ENCODE measurements around the gene RELN.

Gene RELN

DNA sequence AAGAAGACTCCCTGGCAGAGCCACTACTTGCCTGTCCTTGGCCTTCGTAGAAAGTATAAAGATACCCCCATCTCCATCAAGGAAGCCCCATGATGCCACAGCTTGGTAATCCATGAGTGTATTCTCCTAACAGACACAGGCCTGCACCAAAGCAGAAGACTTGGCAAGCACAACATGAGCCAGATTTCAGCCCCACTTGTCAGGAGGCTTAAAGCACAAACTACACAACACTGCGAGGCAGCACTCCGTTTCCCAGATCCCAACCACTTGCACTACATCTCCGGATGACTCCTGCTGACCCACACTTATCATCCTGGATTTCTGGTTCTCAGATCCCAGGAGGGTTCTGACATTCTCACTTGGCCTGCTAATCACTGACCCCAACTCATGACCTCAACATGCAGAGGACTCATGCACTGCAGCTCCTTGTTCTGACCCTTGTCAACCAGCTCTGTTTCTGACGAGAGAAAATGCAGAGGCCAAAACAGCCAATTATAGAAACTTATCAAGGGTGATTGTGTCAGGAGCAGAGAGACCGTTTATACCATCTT is 100.8 kb downstream of the RELN start:
- TF ChIP-seq POLR2AphosphoS5 (IDR thresholded peaks at IDR 0.05; ENCODE audit: low read depth, low read length) = no peak
- no peak for TF ChIP-seq TAF1 (IDR thresholded peaks at IDR 0.05; ENCODE audit: borderline replicate concordance, insufficient read depth, low read length)
- TF ChIP-seq FOXP2 (optimal IDR thresholded peaks at IDR 0.05; ENCODE audit: borderline replicate concordance, extremely low read depth, extremely low read length, insufficient read depth) = no peak
- TF ChIP-seq, protein P1, sequence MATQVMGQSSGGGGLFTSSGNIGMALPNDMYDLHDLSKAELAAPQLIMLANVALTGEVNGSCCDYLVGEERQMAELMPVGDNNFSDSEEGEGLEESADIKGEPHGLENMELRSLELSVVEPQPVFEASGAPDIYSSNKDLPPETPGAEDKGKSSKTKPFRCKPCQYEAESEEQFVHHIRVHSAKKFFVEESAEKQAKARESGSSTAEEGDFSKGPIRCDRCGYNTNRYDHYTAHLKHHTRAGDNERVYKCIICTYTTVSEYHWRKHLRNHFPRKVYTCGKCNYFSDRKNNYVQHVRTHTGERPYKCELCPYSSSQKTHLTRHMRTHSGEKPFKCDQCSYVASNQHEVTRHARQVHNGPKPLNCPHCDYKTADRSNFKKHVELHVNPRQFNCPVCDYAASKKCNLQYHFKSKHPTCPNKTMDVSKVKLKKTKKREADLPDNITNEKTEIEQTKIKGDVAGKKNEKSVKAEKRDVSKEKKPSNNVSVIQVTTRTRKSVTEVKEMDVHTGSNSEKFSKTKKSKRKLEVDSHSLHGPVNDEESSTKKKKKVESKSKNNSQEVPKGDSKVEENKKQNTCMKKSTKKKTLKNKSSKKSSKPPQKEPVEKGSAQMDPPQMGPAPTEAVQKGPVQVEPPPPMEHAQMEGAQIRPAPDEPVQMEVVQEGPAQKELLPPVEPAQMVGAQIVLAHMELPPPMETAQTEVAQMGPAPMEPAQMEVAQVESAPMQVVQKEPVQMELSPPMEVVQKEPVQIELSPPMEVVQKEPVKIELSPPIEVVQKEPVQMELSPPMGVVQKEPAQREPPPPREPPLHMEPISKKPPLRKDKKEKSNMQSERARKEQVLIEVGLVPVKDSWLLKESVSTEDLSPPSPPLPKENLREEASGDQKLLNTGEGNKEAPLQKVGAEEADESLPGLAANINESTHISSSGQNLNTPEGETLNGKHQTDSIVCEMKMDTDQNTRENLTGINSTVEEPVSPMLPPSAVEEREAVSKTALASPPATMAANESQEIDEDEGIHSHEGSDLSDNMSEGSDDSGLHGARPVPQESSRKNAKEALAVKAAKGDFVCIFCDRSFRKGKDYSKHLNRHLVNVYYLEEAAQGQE (IDR thresholded peaks at IDR 0.05; ENCODE audit: insufficient read depth in 1 of 2, low read depth in 2 of 2, low read length in 2 of 2) = no peak
- TF ChIP-seq SIN3A (IDR thresholded peaks at IDR 0.05; ENCODE audit: borderline replicate concordance, insufficient read depth, low read length) = no peak

DNA sequence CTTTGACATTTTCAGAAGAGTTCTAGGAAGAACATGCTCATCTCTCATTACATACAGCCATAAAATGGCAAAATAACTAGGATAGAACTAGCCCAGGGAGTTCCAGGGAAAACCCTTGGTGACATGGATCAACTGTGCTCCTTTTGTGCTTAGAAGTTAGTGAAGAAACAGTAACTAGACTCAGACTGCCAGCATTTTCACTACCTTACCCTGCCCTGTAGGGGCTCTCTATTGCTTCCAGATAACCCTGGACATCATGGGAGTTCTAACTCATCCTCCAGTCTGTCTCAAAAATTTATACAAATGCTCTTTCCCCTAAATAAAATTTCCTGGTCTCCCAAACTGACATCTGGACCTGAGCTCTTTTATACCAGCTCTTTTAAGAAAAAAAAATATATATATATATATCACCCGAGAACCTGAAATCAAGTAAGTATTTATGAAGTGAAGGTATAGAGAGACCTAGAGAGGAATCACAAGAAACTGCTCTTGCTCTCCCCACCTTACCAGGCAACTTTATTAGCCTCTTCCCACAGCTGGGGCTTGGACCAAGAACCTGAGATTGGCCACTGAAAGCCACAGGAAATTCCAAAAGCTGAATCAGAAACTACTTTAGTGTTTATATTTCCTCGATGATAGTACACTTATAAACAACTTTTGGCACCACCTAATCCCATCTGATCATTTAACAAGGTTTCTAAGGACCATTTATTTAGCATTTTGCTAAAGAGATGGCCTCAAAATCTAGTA is 101.4 kb downstream of the RELN start:
- TF ChIP-seq, protein P1 (IDR thresholded peaks at IDR 0.05; ENCODE audit: insufficient read depth in 1 of 2, low read depth in 2 of 2, low read length in 2 of 2) = no peak
- TF ChIP-seq FOXP2 (optimal IDR thresholded peaks at IDR 0.05; ENCODE audit: borderline replicate concordance, extremely low read depth, extremely low read length, insufficient read depth) (no peak), SIN3A (IDR thresholded peaks at IDR 0.05; ENCODE audit: borderline replicate concordance, insufficient read depth, low read length) (no peak), POLR2AphosphoS5 (IDR thresholded peaks at IDR 0.05; ENCODE audit: low read depth, low read length) (no peak), TAF1 (IDR thresholded peaks at IDR 0.05; ENCODE audit: borderline replicate concordance, insufficient read depth, low read length) (no peak)

DNA sequence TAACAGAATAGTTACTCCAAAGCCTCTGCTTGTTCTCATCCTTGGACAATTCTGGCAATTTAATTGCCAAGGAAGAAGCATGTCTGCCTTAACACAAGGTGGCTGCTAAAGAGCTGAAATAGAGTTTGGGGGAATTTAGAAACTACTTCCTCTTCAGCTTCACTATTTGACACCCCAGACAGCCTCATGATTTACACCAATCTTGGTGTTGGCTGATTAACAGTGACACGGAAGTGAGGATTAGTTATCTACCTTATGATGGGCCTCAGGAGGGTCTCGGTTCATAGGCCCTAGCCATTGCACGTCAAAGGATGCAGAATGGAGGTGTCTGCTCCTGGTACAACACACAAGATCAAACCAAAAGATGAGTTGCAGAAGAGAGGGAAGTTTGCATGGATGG is 102.4 kb downstream of the RELN start:
- TF ChIP-seq, protein P1 (IDR thresholded peaks at IDR 0.05; ENCODE audit: insufficient read depth in 1 of 2, low read depth in 2 of 2, low read length in 2 of 2) = no peak
- no peak for TF ChIP-seq TAF1 (IDR thresholded peaks at IDR 0.05; ENCODE audit: borderline replicate concordance, insufficient read depth, low read length)
- TF ChIP-seq FOXP2 (optimal IDR thresholded peaks at IDR 0.05; ENCODE audit: borderline replicate concordance, extremely low read depth, extremely low read length, insufficient read depth) = no peak
- TF ChIP-seq SIN3A (IDR thresholded peaks at IDR 0.05; ENCODE audit: borderline replicate concordance, insufficient read depth, low read length) = no peak
- no peak for TF ChIP-seq POLR2AphosphoS5 (IDR thresholded peaks at IDR 0.05; ENCODE audit: low read depth, low read length)

DNA sequence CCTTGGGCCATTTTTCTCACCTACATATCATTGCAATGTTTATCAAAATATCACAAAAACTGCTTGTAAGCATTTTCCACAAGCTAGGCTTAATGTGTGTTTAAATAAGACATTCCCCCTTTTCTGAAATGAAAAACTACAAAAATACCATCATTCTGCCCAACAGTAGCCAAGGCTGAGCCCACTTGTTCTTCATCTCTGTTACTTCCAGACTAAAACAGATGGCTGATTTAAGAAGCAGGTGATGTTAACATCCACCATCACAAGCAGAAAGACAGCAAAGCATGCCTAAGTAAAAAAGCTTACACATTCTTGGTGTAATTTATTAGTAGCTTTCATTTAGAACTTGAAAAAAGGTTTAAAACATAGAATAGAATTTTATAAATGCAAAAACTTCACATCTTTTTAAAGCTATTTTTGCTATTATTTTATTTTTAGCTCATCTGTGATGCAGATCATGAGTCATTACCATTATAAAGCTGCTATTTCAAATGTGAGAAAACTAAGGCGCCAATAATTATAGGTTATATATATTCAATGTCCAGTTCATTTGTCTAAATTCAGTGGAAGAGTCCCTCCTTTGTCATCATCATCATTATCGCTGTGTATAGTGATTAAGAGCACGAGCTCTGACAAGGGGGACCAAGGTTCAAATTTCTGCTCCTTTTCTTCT is 109.4 kb downstream of the RELN start:
- TF ChIP-seq SIN3A (IDR thresholded peaks at IDR 0.05; ENCODE audit: borderline replicate concordance, insufficient read depth, low read length) (no peak), TAF1 (IDR thresholded peaks at IDR 0.05; ENCODE audit: borderline replicate concordance, insufficient read depth, low read length) (no peak), POLR2AphosphoS5 (IDR thresholded peaks at IDR 0.05; ENCODE audit: low read depth, low read length) (no peak), FOXP2 (optimal IDR thresholded peaks at IDR 0.05; ENCODE audit: borderline replicate concordance, extremely low read depth, extremely low read length, insufficient read depth) (no peak)
- TF ChIP-seq, protein P1 (IDR thresholded peaks at IDR 0.05; ENCODE audit: insufficient read depth in 1 of 2, low read depth in 2 of 2, low read length in 2 of 2) = no peak

Data from PFSK-1 (cell line).